SU-DHL-6 (cell line): ENCODE measurements around the gene PPFIBP2.

ENCODE experiments used
- H2AFZ ChIP-seq: fragments of 200-600 bp; sonication (generic); 2 replicates; pipeline ENCODE4 v1.6.1; 2014; ENCODE audit warnings: low read depth, mild to moderate bottlenecking, moderate library complexity, mixed read lengths, antibody characterized with exemption, low read length; ENCODE audit not compliant: severe bottlenecking
- H3F3A ChIP-seq: fragments of 200-600 bp; shearing (Covaris generic); 2 replicates; pipeline ENCODE4 v1.6.0; 2016; ENCODE audit warnings: antibody characterized with exemption, mild to moderate bottlenecking; ENCODE audit not compliant: insufficient read depth
- H3K27ac ChIP-seq: fragments of 200-600 bp; sonication (generic); 2 replicates; pipeline ENCODE4 v1.5.1; 2016; ENCODE audit warnings: low read depth, mild to moderate bottlenecking, low read length, moderate library complexity, mixed read lengths
- H3K27me3 ChIP-seq: fragments of 200-600 bp; sonication (generic), shearing (Covaris generic); 2 replicates; pipeline ENCODE4 v1.6.0; 2014; ENCODE audit warnings: mild to moderate bottlenecking, low read length
- H3K36me3 ChIP-seq: fragments of 200-600 bp; sonication (generic); 2 replicates; pipeline ENCODE4 v1.6.1; 2014; ENCODE audit warnings: mild to moderate bottlenecking, low read length, mixed read lengths
- H3K4me2 ChIP-seq: fragments of 300-600, 200-600 bp; shearing (Covaris generic), sonication (generic); 2 replicates; pipeline ENCODE4 v1.6.0; 2014; ENCODE audit warnings: low read length, low read depth, mild to moderate bottlenecking; ENCODE audit not compliant: poor library complexity, severe bottlenecking
- H3K4me3 ChIP-seq: fragments of 200-600 bp; sonication (generic); 2 replicates; pipeline ENCODE4 v1.5.1; 2014; ENCODE audit warnings: antibody characterized with exemption, low read length, mild to moderate bottlenecking, mixed read lengths; ENCODE audit not compliant: insufficient read depth, poor library complexity, severe bottlenecking
- H3K79me2 ChIP-seq: fragments of 200-600 bp; sonication (generic); 2 replicates; pipeline ENCODE4 v1.6.1; 2014; ENCODE audit warnings: mild to moderate bottlenecking, low read length, moderate library complexity; ENCODE audit not compliant: insufficient read depth
- H3K9ac ChIP-seq: fragments of 200-600 bp; sonication (generic); 2 replicates; pipeline ENCODE4 v1.7.0; 2014; ENCODE audit warnings: mild to moderate bottlenecking, low read length
- H3K9me2 ChIP-seq: fragments of 200-600 bp; sonication (generic); replicated peaks from 2 replicates; pipeline ENCODE4 v1.6.1; 2014; ENCODE audit warnings: low read length; ENCODE audit not compliant: insufficient read depth
- H3K9me3 ChIP-seq: fragments of 200-600 bp; sonication (generic); 2 replicates; pipeline ENCODE4 v1.6.1; 2014; ENCODE audit warnings: low read length, mixed read lengths; ENCODE audit not compliant: insufficient read depth
- H4K20me1 ChIP-seq: fragments of 200-600 bp; sonication (generic); 2 replicates; pipeline ENCODE4 v1.6.1; 2014; ENCODE audit warnings: low read depth, mild to moderate bottlenecking, antibody characterized with exemption, low read length, moderate library complexity, mixed read lengths
- EZH2phosphoT487 ChIP-seq: fragments of 200-600 bp; sonication (generic), shearing (Covaris generic); conservative IDR thresholded peaks from 2 replicates; pipeline ENCODE4 v1.6.1; 2018; ENCODE audit warnings: mild to moderate bottlenecking, antibody characterized with exemption, low read length, moderate library complexity, mixed read lengths
- TF ChIP-seq, protein P1 (sequence below): fragments of 200-600 bp; sonication (generic); IDR thresholded peaks from one replicate; pipeline ENCODE4 v1.5.1; 2017; ENCODE audit warnings: antibody characterized with exemption, mild to moderate bottlenecking, low read length, moderate library complexity; ENCODE audit not compliant: insufficient read depth, poor library complexity, severe bottlenecking

The PPFIBP2 gene

DNA sequence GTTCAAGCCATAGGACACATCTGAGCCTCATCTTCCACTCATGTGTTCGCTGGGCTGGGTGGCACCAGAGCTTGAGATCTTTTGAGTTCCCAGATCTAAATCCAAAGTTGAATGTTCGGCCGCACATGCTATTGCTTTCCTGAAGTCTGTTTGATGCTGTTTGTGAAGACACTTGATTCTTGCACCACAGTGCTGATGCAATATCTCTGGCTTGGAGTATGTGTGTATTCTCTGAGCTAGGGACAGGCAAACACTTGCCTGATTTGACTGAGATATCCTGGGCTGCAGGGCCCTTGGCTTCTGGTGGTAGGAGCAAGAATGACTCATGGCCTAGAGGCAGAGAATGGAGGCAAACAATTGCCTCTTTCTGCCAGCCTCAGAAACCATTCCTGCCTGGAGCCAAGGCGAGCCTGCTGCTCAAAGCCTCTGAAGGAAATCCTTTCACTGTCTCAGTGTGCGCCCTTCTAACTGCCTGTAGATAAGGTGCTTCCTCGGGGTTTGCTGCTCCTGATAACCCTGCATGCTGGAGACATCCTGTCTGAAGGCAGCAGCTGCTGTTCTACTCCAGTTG is 86.5 kb downstream of the PPFIBP2 start:
- Histone ChIP-seq H3K9ac (no peak overlapping the region), H3K4me3 (no peak overlapping the region), H3K36me3 (no peaks in the 10 kb centered on the region), H3K27ac (no peak overlapping the region), H4K20me1 (no peaks in the 10 kb centered on the region), H3K27me3 (no peaks in the 10 kb centered on the region), H3K9me2 (no peaks in the 10 kb centered on the region), H3K79me2 (no peaks in the 10 kb centered on the region), H2AFZ (no peak overlapping the region), H3K9me3 (no peaks in the 10 kb centered on the region), H3F3A (no peaks in the 10 kb centered on the region), H3K4me2 (no peak overlapping the region)
- no peak for TF ChIP-seq EZH2phosphoT487

DNA sequence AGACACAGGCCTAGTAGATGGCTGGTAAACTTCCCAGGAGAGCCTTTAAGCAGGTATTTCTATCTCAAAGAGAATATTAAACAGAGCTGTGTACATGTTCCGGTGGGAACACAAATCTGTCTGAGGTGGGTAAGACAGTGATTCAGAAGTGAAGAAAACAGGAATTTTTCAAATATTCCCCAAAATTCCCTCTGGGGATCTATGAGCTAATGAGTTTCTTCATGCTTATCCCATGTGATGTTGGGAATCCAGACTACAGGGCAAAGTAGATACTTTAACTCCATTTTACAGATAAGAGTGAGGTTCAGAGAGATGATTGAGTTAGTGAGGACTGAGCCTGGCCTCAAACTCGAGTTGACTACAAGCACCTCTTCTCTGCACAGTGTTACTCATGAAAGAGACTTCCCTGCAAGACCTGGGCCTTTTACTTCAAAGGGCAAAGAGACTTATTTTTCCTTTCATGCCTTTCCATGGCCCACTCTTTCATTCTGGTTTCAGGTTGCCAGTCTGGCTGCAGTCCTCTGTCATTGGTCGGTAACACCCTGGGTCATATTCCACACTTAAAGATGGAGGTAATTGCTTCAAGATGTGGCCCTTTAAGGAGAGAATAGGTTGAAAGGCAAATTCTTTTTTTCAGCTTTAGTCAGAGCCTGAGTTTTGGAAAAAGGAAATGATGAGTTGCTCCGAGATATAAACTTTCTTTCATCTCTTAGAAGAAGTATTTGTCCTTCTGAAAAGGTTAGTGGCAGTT is 89.4 kb downstream of the PPFIBP2 start:
- Histone ChIP-seq H3K4me3 (no peak overlapping the region), H3K27me3 (no peaks in the 10 kb centered on the region), H3K9me3 (no peaks in the 10 kb centered on the region), H3K4me2 (no peak overlapping the region), H4K20me1 (no peaks in the 10 kb centered on the region), H3K36me3 (no peaks in the 10 kb centered on the region), H3K9ac (no peak overlapping the region), H3K27ac (no peak overlapping the region), H3F3A (no peaks in the 10 kb centered on the region), H3K9me2 (no peaks in the 10 kb centered on the region), H3K79me2 (no peaks in the 10 kb centered on the region), H2AFZ (no peak overlapping the region)
- no peak for TF ChIP-seq EZH2phosphoT487
- TF ChIP-seq, protein P1, sequence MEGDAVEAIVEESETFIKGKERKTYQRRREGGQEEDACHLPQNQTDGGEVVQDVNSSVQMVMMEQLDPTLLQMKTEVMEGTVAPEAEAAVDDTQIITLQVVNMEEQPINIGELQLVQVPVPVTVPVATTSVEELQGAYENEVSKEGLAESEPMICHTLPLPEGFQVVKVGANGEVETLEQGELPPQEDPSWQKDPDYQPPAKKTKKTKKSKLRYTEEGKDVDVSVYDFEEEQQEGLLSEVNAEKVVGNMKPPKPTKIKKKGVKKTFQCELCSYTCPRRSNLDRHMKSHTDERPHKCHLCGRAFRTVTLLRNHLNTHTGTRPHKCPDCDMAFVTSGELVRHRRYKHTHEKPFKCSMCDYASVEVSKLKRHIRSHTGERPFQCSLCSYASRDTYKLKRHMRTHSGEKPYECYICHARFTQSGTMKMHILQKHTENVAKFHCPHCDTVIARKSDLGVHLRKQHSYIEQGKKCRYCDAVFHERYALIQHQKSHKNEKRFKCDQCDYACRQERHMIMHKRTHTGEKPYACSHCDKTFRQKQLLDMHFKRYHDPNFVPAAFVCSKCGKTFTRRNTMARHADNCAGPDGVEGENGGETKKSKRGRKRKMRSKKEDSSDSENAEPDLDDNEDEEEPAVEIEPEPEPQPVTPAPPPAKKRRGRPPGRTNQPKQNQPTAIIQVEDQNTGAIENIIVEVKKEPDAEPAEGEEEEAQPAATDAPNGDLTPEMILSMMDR: no peak

DNA sequence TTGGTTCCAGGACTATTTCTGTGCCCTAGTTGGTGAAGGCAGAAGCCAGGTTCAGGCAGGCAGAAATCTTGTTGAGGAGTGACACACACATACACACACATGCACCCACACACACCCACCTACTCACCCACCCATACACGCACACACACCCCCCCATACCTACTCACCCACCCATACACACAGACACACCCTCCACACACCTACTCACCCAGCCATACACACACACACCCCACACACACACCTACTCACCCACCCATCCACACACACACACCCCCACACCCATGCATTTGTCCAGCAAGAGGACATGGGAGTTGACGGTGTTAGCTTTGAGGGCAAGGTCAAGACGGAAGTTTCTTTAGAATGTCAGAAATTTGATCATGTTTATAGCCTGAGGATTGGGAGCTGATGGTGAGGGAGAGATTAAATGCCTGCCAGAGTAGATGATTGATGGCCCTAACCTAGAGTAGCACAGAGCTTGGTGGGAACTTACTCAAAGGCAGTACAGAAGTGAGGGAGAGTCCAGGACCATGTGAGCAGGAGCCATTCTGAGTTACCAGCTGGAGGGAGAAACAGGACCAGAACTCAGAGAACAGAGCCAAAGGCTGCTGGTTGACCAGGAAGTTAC is 90.6 kb downstream of the PPFIBP2 start:
- no peaks in the 10 kb centered on the region for H3F3A ChIP-seq
- TF ChIP-seq, protein P1: no peak
- TF ChIP-seq EZH2phosphoT487: no peak
- no peaks in the 10 kb centered on the region for H3K79me2 ChIP-seq
- H3K27ac ChIP-seq: no peak overlapping the region
- H3K4me3 ChIP-seq: no peak overlapping the region
- H4K20me1 ChIP-seq: no peaks in the 10 kb centered on the region
- no peak overlapping the region for H2AFZ ChIP-seq
- H3K9me2 ChIP-seq: no peaks in the 10 kb centered on the region
- H3K9ac ChIP-seq: no peak overlapping the region
- H3K9me3 ChIP-seq: no peaks in the 10 kb centered on the region
- H3K36me3 ChIP-seq: no peaks in the 10 kb centered on the region
- no peaks in the 10 kb centered on the region for H3K27me3 ChIP-seq
- no peak overlapping the region for H3K4me2 ChIP-seq
